Activated naive CD4-positive, alpha-beta T cell treated with anti-CD3 and anti-CD28 coated beads, Interleukin-2, amount 50 U/mL, for 16 hours (primary cell): ENCODE data around the gene PITPNC1.
"Not testable (repeated sequence)": the region's sequence is repeated elsewhere in the genome, so short reads cannot be mapped to it uniquely, and the experiment has no call there.

Experiments
- DNase-seq: peaks from one replicate; pipeline ENCODE4 v3.0.0-alpha.2; 2020

Gene PITPNC1

GRCh38 chr17:67401598-67402504, 24.8 kb downstream of the PITPNC1 start:
- no peak for DNase-seq

GRCh38 chr17:67403065-67403464, 26.0 kb downstream of the PITPNC1 start:
- no peak for DNase-seq

- no peak for DNase-seq
Measured at GRCh38 chr17:67403483-67403882, 26.4 kb downstream of the PITPNC1 start.

GRCh38 chr17:67408455-67408830, 31.4 kb downstream of the PITPNC1 start:
- not testable (repeated sequence) for DNase-seq

DNA sequence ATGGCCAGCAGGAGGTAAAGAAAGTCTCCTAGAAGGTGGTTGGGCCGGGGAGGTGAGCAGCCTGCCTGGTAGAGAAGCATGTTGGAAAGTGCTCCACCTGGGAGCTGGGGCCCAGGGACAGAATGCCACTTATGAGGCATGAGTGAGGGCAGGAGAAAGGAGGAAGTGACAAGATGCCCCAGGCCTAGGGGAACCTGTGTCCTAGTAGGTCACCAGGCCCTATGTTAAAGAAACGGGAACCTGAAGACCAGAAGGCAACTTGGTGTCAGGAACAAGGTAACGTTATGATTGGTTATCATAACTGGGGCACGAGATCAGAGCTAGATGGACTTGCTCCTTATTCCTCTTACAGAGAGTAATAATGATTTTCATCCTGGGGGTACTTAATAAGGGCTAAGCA, 34.3 kb downstream of the PITPNC1 start:
- no peak for DNase-seq

DNA sequence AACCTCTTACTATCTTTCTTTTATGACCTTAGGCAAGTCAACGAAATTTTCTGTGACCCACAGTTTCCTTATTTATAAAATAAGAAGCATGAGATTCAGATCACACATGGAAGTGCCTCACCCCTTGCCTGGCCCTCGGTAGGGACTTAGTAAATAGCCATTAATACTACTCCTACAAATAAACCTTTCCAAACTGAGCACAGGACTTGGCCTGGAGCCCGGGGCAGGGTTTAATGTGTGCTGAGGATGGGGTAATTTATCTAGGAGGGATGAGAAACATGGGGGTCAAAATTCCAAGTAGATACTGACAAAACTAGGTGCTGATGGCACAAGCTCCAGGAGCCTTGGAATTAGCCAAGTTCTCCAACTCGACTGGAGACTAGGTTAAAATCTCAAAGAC, 35.0 kb downstream of the PITPNC1 start:
- no peak for DNase-seq

GRCh38 chr17:67412941-67413340, 35.9 kb downstream of the PITPNC1 start:
- no peak for DNase-seq

- DNase-seq, result no peak
Measured at GRCh38 chr17:67413388-67413787, 36.3 kb downstream of the PITPNC1 start.

- no peak for DNase-seq
Measured at GRCh38 chr17:67414130-67414529, 37.0 kb downstream of the PITPNC1 start.

- DNase-seq, result no peak
Measured at GRCh38 chr17:67414559-67414958, 37.5 kb downstream of the PITPNC1 start.

DNA sequence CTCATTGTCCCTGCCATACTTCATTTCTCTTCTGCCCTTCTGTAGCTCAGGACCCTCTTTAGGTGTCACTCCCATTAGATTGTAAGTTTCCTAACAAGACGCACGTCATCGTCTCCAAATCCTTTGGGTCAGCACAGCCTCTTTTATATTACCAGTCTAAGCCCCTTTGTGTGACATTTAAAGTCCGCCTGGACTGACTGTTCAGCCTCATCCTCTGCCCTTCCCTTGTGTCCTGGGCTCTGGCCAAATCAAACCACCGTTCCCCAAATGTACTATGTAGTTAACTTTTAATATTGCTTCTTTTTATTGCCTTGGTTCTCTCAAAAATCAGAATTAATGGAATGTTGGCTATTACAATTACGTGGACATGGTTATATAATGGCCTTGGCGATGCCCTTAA, 38.2 kb downstream of the PITPNC1 start:
- no peak for DNase-seq

- no peak for DNase-seq
Measured at GRCh38 chr17:67417507-67417906, 40.4 kb downstream of the PITPNC1 start.

DNA sequence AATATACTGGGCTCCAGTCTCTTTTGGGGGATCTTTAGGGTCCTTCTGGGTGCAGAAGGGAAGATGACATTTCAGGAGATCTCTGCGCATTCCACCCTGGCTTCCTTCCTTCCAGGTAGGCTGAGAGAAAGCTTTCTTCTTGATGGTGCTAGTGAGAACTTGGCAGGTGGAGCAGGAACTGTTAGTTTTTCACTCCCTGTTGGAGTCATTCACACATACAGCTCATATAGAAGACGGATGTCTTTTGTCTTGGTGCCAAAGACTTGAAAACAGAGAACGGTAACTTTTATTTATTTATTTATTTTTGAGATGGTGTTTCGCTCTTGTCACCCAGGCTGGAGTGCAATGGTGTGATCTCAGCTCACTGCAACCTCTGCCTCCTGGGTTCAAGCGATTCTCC, 43.9 kb downstream of the PITPNC1 start:
- no peak for DNase-seq

- DNase-seq, result peak; percentile 45
Measured at GRCh38 chr17:67421869-67422273, 44.8 kb downstream of the PITPNC1 start.

DNA sequence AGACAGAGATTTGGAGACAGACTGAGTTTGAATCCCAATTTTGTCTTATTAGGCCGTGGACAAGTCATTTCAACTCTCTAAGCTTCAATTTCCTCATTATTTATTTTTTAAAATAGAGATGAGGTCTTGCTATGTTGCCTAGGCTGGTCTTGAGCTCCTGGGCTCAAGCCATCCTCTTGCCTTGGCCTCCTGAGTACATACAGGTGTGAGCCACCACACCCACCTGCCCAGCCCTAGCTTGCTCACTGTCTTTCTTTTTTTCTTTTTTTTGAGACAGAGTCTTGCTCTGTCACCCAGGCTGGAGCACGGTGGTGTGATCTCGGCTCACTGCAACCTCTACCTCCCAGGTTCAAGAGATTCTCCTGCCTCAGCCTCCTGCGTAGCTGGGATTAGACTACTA, 45.2 kb downstream of the PITPNC1 start:
- DNase-seq, result peak; percentile 48

- DNase-seq, result no peak
Measured at GRCh38 chr17:67422897-67423296, 45.8 kb downstream of the PITPNC1 start.

GRCh38 chr17:67425571-67426160, 48.6 kb downstream of the PITPNC1 start:
- no peak for DNase-seq

GRCh38 chr17:67427424-67427823, 50.3 kb downstream of the PITPNC1 start:
- DNase-seq, result no peak

- DNase-seq, result not testable (repeated sequence)
Measured at GRCh38 chr17:67430515-67430914, 53.4 kb downstream of the PITPNC1 start.

DNA sequence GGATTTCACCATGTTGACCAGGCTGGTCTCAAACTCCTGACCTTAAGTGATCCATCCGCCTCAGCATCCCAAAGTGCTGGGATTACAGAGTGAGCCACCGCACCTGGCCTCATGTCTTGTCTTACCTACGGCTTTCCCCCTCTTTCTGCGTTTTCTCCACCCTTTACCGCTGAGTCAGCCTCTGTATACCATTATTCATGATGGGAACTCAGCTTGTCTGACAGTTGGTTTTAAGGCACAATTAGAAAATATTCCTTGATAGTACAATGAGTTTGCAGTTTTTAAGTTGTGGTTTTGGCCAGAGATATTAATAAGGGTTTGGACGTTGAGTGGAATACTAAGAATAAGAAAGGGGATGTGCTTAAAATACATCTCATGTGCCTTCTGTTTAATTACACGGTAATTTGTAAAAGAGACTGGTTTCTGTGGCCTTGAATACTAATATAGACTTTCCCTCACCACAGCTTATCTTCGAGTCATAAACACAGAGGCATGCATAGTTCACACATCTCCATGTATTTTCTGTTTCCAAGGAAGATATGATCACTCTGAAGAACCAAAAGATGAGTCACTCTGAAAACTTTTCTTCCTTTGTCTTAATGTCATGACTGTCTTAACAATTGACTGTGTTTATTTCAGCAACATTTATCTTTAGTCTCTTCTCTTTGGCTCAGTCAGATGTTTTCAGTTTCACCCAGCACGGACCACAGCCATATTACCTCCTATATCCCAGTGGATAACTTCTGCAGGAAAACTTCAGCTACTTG, 54.4 kb downstream of the PITPNC1 start:
- no peak for DNase-seq

GRCh38 chr17:67433248-67433924, 56.3 kb downstream of the PITPNC1 start:
- DNase-seq, result no peak

GRCh38 chr17:67434061-67434525, 57.0 kb downstream of the PITPNC1 start:
- DNase-seq, result peak; percentile 33

GRCh38 chr17:67435122-67435521, 58.0 kb downstream of the PITPNC1 start:
- peak; percentile 28 for DNase-seq
